IMR-90 (cell line): ENCODE results near the gene RAB11FIP3. TPM values are rescaled to one million over a fixed set of nuclear protein-coding genes. Genes with fewer than 3 reads are reported as not detected.

Source experiments
- ATAC-seq: fragments of 200-7000 bp; cut with Tn5 transposase; 2 replicates; pipeline ENCODE4 v1.9.1; 2020; ENCODE audit warnings: low read depth, mild to moderate bottlenecking, moderate library complexity
- BruUV-seq: library from RNA; stranded (reverse); fragments of 400-500 nt; replicated peaks from 2 replicates; lab custom pipeline; 2021; lab: Mats Ljungman, UMichigan
- CTCF ChIA-PET: fragments of 300-600 bp; formaldehyde crosslinking; extraction: SDS; loops from one replicate; lab custom pipeline; 2021; ENCODE audit warnings: antibody characterized with exemption; lab: Yijun Ruan, JAX
- POLR2A ChIA-PET: fragments of 300-600 bp; sonication (Branson Sonifier 250); formaldehyde crosslinking; loops from one replicate; lab custom pipeline; 2022; ENCODE audit warnings: antibody characterized with exemption; ENCODE audit not compliant: unreplicated experiment; lab: Charles Lee
- DNase-seq: peaks from one replicate; pipeline ENCODE4 v3.0.0; 2013
- H2AFZ ChIP-seq: replicated peaks from 2 replicates; pipeline ENCODE3; 2013; ENCODE audit warnings: low read length, mild to moderate bottlenecking; ENCODE audit not compliant: poor library complexity
- H2AK5ac ChIP-seq: 2 replicates; pipeline ENCODE4 v1.6.1; 2013; ENCODE audit warnings: low read depth, low read length, inconsistent platforms
- H2AK9ac ChIP-seq: replicated peaks from 2 replicates; pipeline ENCODE3; 2013; ENCODE audit warnings: mild to moderate bottlenecking, low read depth, low read length, moderate library complexity; ENCODE audit not compliant: poor library complexity
- H2BK120ac ChIP-seq: 2 replicates; pipeline ENCODE4 v1.6.1; 2013; ENCODE audit warnings: low read depth, low read length, inconsistent platforms
- H2BK15ac ChIP-seq: 3 replicates; pipeline ENCODE4 v1.6.1; 2013; ENCODE audit warnings: low read depth, low read length, inconsistent platforms
- H2BK20ac ChIP-seq: 2 replicates; pipeline ENCODE4 v1.6.1; 2013; ENCODE audit warnings: low read depth, mild to moderate bottlenecking, inconsistent platforms, low read length, moderate library complexity
- H2BK5ac ChIP-seq: 2 replicates; pipeline ENCODE4 v1.6.1; 2013; ENCODE audit warnings: mild to moderate bottlenecking, low read depth, low read length, inconsistent platforms; ENCODE audit not compliant: poor library complexity, severe bottlenecking
- H3K14ac ChIP-seq: replicated peaks from 2 replicates; pipeline ENCODE4 v1.6.1; 2013; ENCODE audit warnings: low read depth, low read length, inconsistent platforms
- H3K18ac ChIP-seq: 2 replicates; pipeline ENCODE4 v1.6.1; 2013; ENCODE audit warnings: low read depth, low read length, control low read depth
- H3K23ac ChIP-seq: 2 replicates; pipeline ENCODE4 v1.6.1; 2013; ENCODE audit warnings: low read depth, low read length, inconsistent platforms
- H3K27ac ChIP-seq: 2 replicates; pipeline ENCODE4 v1.5.1; 2013; ENCODE audit warnings: mild to moderate bottlenecking, control low read depth, low read length; ENCODE audit not compliant: insufficient read depth
- H3K27me3 ChIP-seq: 2 replicates; pipeline ENCODE4 v1.6.1; 2013; ENCODE audit warnings: low read length; ENCODE audit not compliant: control insufficient read depth, insufficient read depth
- H3K36me3 ChIP-seq: 2 replicates; pipeline ENCODE4 v1.6.1; 2013; ENCODE audit warnings: low read length, mixed read lengths; ENCODE audit not compliant: control insufficient read depth, insufficient read depth
- H3K4ac ChIP-seq: 2 replicates; pipeline ENCODE4 v1.6.1; 2013; ENCODE audit warnings: low read depth, low read length, inconsistent platforms
- H3K4me1 ChIP-seq: 2 replicates; pipeline ENCODE4 v1.6.1; 2013; ENCODE audit warnings: low read length, mixed read lengths; ENCODE audit not compliant: control insufficient read depth, insufficient read depth
- H3K4me2 ChIP-seq: 2 replicates; pipeline ENCODE4 v1.6.1; 2013; ENCODE audit warnings: low read depth, mild to moderate bottlenecking, control low read depth, low read length, moderate library complexity
- H3K4me3 ChIP-seq: 2 replicates; pipeline ENCODE4 v1.5.1; 2013; ENCODE audit warnings: low read depth, mild to moderate bottlenecking, control low read depth, low read length, moderate library complexity; ENCODE audit not compliant: insufficient read depth
- H3K56ac ChIP-seq: 2 replicates; pipeline ENCODE4 v1.6.1; 2013; ENCODE audit warnings: low read length, inconsistent platforms; ENCODE audit not compliant: insufficient read depth; ENCODE audit errors: extremely low read depth
- H3K79me1 ChIP-seq, 2 experiments: 2 replicates each; pipeline ENCODE4 v1.6.1; 2013; ENCODE audit warnings: low read length in 2 of 2, inconsistent platforms in 1 of 2, low read depth in 1 of 2
- H3K9ac ChIP-seq: 2 replicates; pipeline ENCODE4 v1.6.1; 2013; ENCODE audit warnings: low read depth, low read length, control low read depth
- H3K9me1 ChIP-seq: 2 replicates; pipeline ENCODE4 v1.6.1; 2013; ENCODE audit warnings: low read length, inconsistent platforms; ENCODE audit not compliant: insufficient read depth
- H3K9me3 ChIP-seq: 2 replicates; pipeline ENCODE4 v1.6.1; 2013; ENCODE audit warnings: low read length; ENCODE audit not compliant: control insufficient read depth, insufficient read depth
- H4K20me1 ChIP-seq: 2 replicates; pipeline ENCODE4 v1.6.1; 2013; ENCODE audit warnings: low read length, inconsistent platforms; ENCODE audit not compliant: insufficient read depth
- H4K5ac ChIP-seq: 2 replicates; pipeline ENCODE4 v1.6.1; 2013; ENCODE audit warnings: mild to moderate bottlenecking, low read depth, low read length, control low read depth
- H4K8ac ChIP-seq, 2 experiments: 2 replicates each; pipeline ENCODE4 v1.6.1; 2013; ENCODE audit warnings: low read depth in 2 of 2, low read length in 2 of 2, control low read depth in 1 of 2, inconsistent platforms in 1 of 2
- H4K91ac ChIP-seq: 2 replicates; pipeline ENCODE4 v1.6.1; 2013; ENCODE audit warnings: low read depth, low read length, inconsistent platforms; ENCODE audit not compliant: insufficient read depth
- CEBPB ChIP-seq: IDR thresholded peaks from 2 replicates; pipeline ENCODE4 v1.6.1; 2012; ENCODE audit warnings: low read depth, low read length, improper control_type of control experiment
- CHD1 ChIP-seq: IDR thresholded peaks from 2 replicates; pipeline ENCODE4 v1.6.1; 2012; ENCODE audit warnings: low read depth, low read length, improper control_type of control experiment
- ELK1 ChIP-seq: fragments of 150-350 bp; IDR thresholded peaks from 2 replicates; pipeline ENCODE4 v1.6.1; 2016; ENCODE audit warnings: low read depth, mild to moderate bottlenecking, low read length, moderate library complexity, borderline replicate concordance
- FOS ChIP-seq: fragments of 150-350 bp; IDR thresholded peaks from 2 replicates; pipeline ENCODE4 v1.6.1; 2016; ENCODE audit warnings: low read depth, low read length
- MAFK ChIP-seq: IDR thresholded peaks from 2 replicates; pipeline ENCODE4 v1.6.1; 2012; ENCODE audit warnings: low read depth, low read length, improper control_type of control experiment
- MAZ ChIP-seq: IDR thresholded peaks from 2 replicates; pipeline ENCODE4 v1.6.1; 2012; ENCODE audit warnings: low read depth, mild to moderate bottlenecking, low read length, improper control_type of control experiment, moderate library complexity, borderline replicate concordance
- MXI1 ChIP-seq: IDR thresholded peaks from 2 replicates; pipeline ENCODE4 v1.6.1; 2012; ENCODE audit warnings: low read depth, mild to moderate bottlenecking, low read length, moderate library complexity, borderline replicate concordance
- NFE2L2 ChIP-seq: fragments of 150-350 bp; IDR thresholded peaks from 2 replicates; pipeline ENCODE4 v1.6.1; 2016; ENCODE audit warnings: low read depth, mild to moderate bottlenecking, low read length
- POLR2A ChIP-seq: IDR thresholded peaks from 2 replicates; pipeline ENCODE4 v1.6.1; 2012; ENCODE audit warnings: mild to moderate bottlenecking, low read depth, low read length
- RAD21 ChIP-seq: IDR thresholded peaks from 2 replicates; pipeline ENCODE4 v1.6.1; 2012; ENCODE audit warnings: low read length, improper control_type of control experiment
- RCOR1 ChIP-seq: IDR thresholded peaks from 2 replicates; pipeline ENCODE4 v1.6.1; 2012; ENCODE audit warnings: mild to moderate bottlenecking, low read length, improper control_type of control experiment; ENCODE audit not compliant: insufficient replicate concordance
- RFX5 ChIP-seq: IDR thresholded peaks from 2 replicates; pipeline ENCODE4 v1.8.0; 2012; ENCODE audit warnings: low read depth, mild to moderate bottlenecking, low read length, moderate library complexity
- SMC3 ChIP-seq: fragments of 150-350 bp; IDR thresholded peaks from 2 replicates; pipeline ENCODE4 v1.6.1; 2016; ENCODE audit warnings: low read depth, mild to moderate bottlenecking, antibody characterized with exemption, low read length, moderate library complexity
- USF2 ChIP-seq: fragments of 150-350 bp; IDR thresholded peaks from 2 replicates; pipeline ENCODE4 v1.6.1; 2017; ENCODE audit warnings: mild to moderate bottlenecking, antibody characterized with exemption, low read length, low read depth
- WGBS, 2 experiments: methylation state at CpG; one replicate each; pipeline versions ENCODE4 v1.1.5 to v1.1.7; 2013; ENCODE audit warnings: missing lambda C conversion rate in 2 of 2; ENCODE audit not compliant: insufficient read length in 1 of 2; ENCODE audit errors: extremely low coverage in 2 of 2; 5-methylcytosine and 5-hydroxymethylcytosine counted together
- dilution Hi-C: fragments of 300-500 bp; cut with HindIII; formaldehyde crosslinking; loops from one replicate; pipeline ENCODE4 v1.14.3; 2018; ENCODE audit warnings: low sequenced_read_pairs; ENCODE audit not compliant: unreplicated experiment
- in situ Hi-C: fragments of 300-500 bp; cut with MboI; formaldehyde crosslinking; loops from 3 replicates; pipeline ENCODE4 v1.14.3; 2019; ENCODE audit warnings: low sequenced_read_pairs, inconsistent platforms, mixed read lengths
- intact Hi-C: fragments of 100-400 bp; cut with micrococcal nuclease; formaldehyde crosslinking; loops from 2 replicates; pipeline ENCODE4 v1.10.0; 2022
- polyA plus RNA-seq, 3 experiments: library from polyadenylated mRNA; depleted of rRNA; stranded (reverse); fragments of >200 nt; gene quantifications; 2 replicates each; pipeline ENCODE4 v1.2.3, GENCODE V29; 2012; ENCODE audit warnings: low replicate concordance in 1 of 3
- total RNA-seq: library from RNA; depleted of rRNA; stranded (reverse); fragments of >200 nt; gene quantifications from 2 replicates; pipeline ENCODE4 v1.2.3, GENCODE V29; 2012

RAB11FIP3 gene
- total and polyA plus RNA-seq, 2 of the 4 experiments (the other 2 are of a cell fraction) = 7.5 to 22.5 TPM

- Histone ChIP-seq H2BK5ac (peak within 1 kb of the TSS; percentile 95), H3K18ac (peak within 1 kb of the TSS; percentile 95; the same call in 1 of the 2 replicates), H3K79me1 (peaks cover 3 to 27% of the 10 kb centered on the region in 2 experiments; a peak in 2 of 4 replicates), H3K4me3 (peak within 1 kb of the TSS; percentile 93), H3K56ac (peak within 1 kb of the TSS; percentile 71; the same call in 1 of the 2 replicates), H2BK20ac (no peak within 1 kb of the TSS), H3K4ac (peak within 1 kb of the TSS; percentile 93), H3K9me1 (peaks cover 4% of the 10 kb centered on the region; the same call in 1 of the 2 replicates), H4K8ac (peak within 1 kb of the TSS; percentile 92 to 99), H2AK5ac (peak within 1 kb of the TSS; percentile 54; the same call in 1 of the 2 replicates), H2BK15ac (no peak within 1 kb of the TSS), H3K36me3 (peaks cover 8% of the 10 kb centered on the region; the same call in 1 of the 2 replicates), H2AFZ (peak within 1 kb of the TSS; percentile 97), H2BK120ac (peak within 1 kb of the TSS; percentile 88), H3K27me3 (no peaks in the 10 kb centered on the region), H4K91ac (peak within 1 kb of the TSS; percentile 84), H3K14ac (peak within 1 kb of the TSS; percentile 92), H3K9me3 (no peaks in the 10 kb centered on the region), H3K4me1 (peaks cover 23% of the 10 kb centered on the region), H3K23ac (peak within 1 kb of the TSS; percentile 99), H2AK9ac (peak within 1 kb of the TSS; percentile 93), H3K27ac (peak within 1 kb of the TSS; percentile 97), H3K4me2 (peak within 1 kb of the TSS; percentile 82), H4K5ac (peak within 1 kb of the TSS; percentile 99), H3K9ac (peak within 1 kb of the TSS; percentile 97), H4K20me1 (peaks cover 8% of the 10 kb centered on the region)
- CTCF ChIA-PET = no interaction called here
- ATAC-seq = peak; percentile 84
- BruUV-seq = no TSS peak
- dilution Hi-C loops (no loop called here), in situ Hi-C loops (no loop called here), intact Hi-C loops (no loop called here)
- POLR2A ChIA-PET = no interaction called here
- peak; percentile 35 for DNase-seq
- WGBS, 2 experiments = 1% methylated on average over 43 of the region's 87 CpGs; no CpG with 5 or more reads in 1 of the 2 experiments
- TF ChIP-seq FOS = no peak
- no peak for TF ChIP-seq USF2
- TF ChIP-seq CEBPB = no peak
- TF ChIP-seq MXI1 = no peak
- TF ChIP-seq CHD1 = no peak
- TF ChIP-seq NFE2L2 = no peak
- TF ChIP-seq SMC3 = no peak
- TF ChIP-seq MAFK = no peak
- TF ChIP-seq RCOR1 = no peak
- TF ChIP-seq POLR2A = no peak; the same call in 1 of the 2 replicates
- TF ChIP-seq MAZ = no peak
- no peak for TF ChIP-seq RFX5
- no peak for TF ChIP-seq ELK1
- no peak for TF ChIP-seq RAD21
Observed at GRCh38 chr16:569445-570254, 144.2 kb downstream of the RAB11FIP3 start, which contains the start of gene PIGQ. Gene PIGQ (plus strand): TSS chr16:569968. CDS start chr16:574075, 4,107 bp downstream.
